ENCODE measurements around the gene LGALS4.

- TF ChIP-seq, protein P1, sequence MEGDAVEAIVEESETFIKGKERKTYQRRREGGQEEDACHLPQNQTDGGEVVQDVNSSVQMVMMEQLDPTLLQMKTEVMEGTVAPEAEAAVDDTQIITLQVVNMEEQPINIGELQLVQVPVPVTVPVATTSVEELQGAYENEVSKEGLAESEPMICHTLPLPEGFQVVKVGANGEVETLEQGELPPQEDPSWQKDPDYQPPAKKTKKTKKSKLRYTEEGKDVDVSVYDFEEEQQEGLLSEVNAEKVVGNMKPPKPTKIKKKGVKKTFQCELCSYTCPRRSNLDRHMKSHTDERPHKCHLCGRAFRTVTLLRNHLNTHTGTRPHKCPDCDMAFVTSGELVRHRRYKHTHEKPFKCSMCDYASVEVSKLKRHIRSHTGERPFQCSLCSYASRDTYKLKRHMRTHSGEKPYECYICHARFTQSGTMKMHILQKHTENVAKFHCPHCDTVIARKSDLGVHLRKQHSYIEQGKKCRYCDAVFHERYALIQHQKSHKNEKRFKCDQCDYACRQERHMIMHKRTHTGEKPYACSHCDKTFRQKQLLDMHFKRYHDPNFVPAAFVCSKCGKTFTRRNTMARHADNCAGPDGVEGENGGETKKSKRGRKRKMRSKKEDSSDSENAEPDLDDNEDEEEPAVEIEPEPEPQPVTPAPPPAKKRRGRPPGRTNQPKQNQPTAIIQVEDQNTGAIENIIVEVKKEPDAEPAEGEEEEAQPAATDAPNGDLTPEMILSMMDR (conservative IDR thresholded peaks at IDR 0.05; ENCODE audit: low read depth in 2 of 2) = no peak
- TF ChIP-seq POLR2AphosphoS5 (IDR thresholded peaks at IDR 0.05; ENCODE audit: low read depth) (peak; percentile 31; the same call in 1 of the 2 replicates), EZH2 (IDR thresholded peaks at IDR 0.05; ENCODE audit: low read depth, unreplicated experiment) (no peak), JUNB (IDR thresholded peaks at IDR 0.05; ENCODE audit: unreplicated experiment) (no peak), CREB1 (CRISPR knock-in tag; IDR thresholded peaks at IDR 0.05; ENCODE audit: low read depth) (no peak), EZH2phosphoT487 (IDR thresholded peaks at IDR 0.05; ENCODE audit: unreplicated experiment) (no peak), REST (IDR thresholded peaks at IDR 0.05; ENCODE audit: unreplicated experiment) (no peak), NANOG (IDR thresholded peaks at IDR 0.05; ENCODE audit: borderline replicate concordance) (no peak), STAT1 (IDR thresholded peaks at IDR 0.05; ENCODE audit: unreplicated experiment) (no peak)
- TF ChIP-seq, protein P2, sequence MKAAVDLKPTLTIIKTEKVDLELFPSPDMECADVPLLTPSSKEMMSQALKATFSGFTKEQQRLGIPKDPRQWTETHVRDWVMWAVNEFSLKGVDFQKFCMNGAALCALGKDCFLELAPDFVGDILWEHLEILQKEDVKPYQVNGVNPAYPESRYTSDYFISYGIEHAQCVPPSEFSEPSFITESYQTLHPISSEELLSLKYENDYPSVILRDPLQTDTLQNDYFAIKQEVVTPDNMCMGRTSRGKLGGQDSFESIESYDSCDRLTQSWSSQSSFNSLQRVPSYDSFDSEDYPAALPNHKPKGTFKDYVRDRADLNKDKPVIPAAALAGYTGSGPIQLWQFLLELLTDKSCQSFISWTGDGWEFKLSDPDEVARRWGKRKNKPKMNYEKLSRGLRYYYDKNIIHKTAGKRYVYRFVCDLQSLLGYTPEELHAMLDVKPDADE (IDR thresholded peaks at IDR 0.05) = no peak
Observed at GRCh38 chr19:38838208-38838985, 25.7 kb upstream of the LGALS4 start.

Data from GM23338 (cell line).